Trophoblast cell (in vitro differentiated cells and primary cell): ENCODE results near the gene LDLRAD4.

Source experiments
- DNase-seq, 2 donors: peaks; one replicate each; pipeline ENCODE4 v3.0.0-alpha.2; 2016
- H2AFZ ChIP-seq: 2 replicates; pipeline ENCODE4 v1.6.1; 2013; ENCODE audit warnings: low read length, moderate library complexity, mild to moderate bottlenecking; ENCODE audit not compliant: insufficient read depth, poor library complexity
- H2AK5ac ChIP-seq: 2 replicates; pipeline ENCODE4 v1.6.1; 2013; ENCODE audit warnings: mild to moderate bottlenecking, low read length
- H2BK120ac ChIP-seq: 2 replicates; pipeline ENCODE4 v1.6.1; 2013; ENCODE audit warnings: low read length, mild to moderate bottlenecking, moderate library complexity; ENCODE audit not compliant: insufficient read depth, poor library complexity
- H2BK12ac ChIP-seq: 2 replicates; pipeline ENCODE4 v1.6.1; 2013; ENCODE audit warnings: mild to moderate bottlenecking, low read length, moderate library complexity
- H2BK5ac ChIP-seq: 2 replicates; pipeline ENCODE4 v1.6.1; 2013; ENCODE audit warnings: low read length, low read depth, moderate library complexity, mild to moderate bottlenecking; ENCODE audit not compliant: poor library complexity
- H3K14ac ChIP-seq: 2 replicates; pipeline ENCODE4 v1.6.1; 2013; ENCODE audit warnings: mild to moderate bottlenecking, low read length
- H3K18ac ChIP-seq: 2 replicates; pipeline ENCODE4 v1.6.1; 2013; ENCODE audit warnings: mild to moderate bottlenecking, low read length
- H3K23ac ChIP-seq: 2 replicates; pipeline ENCODE4 v1.6.1; 2013; ENCODE audit warnings: low read length
- H3K27ac ChIP-seq: 2 replicates; pipeline ENCODE4 v1.5.1; 2013; ENCODE audit warnings: low read depth, mild to moderate bottlenecking, inconsistent platforms, low read length, moderate library complexity
- H3K27me3 ChIP-seq: 2 replicates; pipeline ENCODE4 v1.6.1; 2013; ENCODE audit warnings: inconsistent platforms, mild to moderate bottlenecking, low read length, moderate library complexity; ENCODE audit not compliant: insufficient read depth
- H3K36me3 ChIP-seq, 2 experiments: 1 replicate in 1 of 2; 2 replicates in 1 of 2; pipeline ENCODE4 v1.6.1; 2013; ENCODE audit warnings: low read length in 2 of 2, mild to moderate bottlenecking in 2 of 2, moderate library complexity in 1 of 2; ENCODE audit not compliant: insufficient read depth in 2 of 2, control insufficient read depth in 1 of 2
- H3K4ac ChIP-seq: 2 replicates; pipeline ENCODE4 v1.6.1; 2013; ENCODE audit warnings: low read depth, mild to moderate bottlenecking, low read length, moderate library complexity
- H3K4me1 ChIP-seq, 2 experiments: 1 replicate in 1 of 2; 2 replicates in 1 of 2; pipeline ENCODE4 v1.6.1; 2013; ENCODE audit warnings: low read length in 2 of 2, mild to moderate bottlenecking in 2 of 2, moderate library complexity in 1 of 2; ENCODE audit not compliant: insufficient read depth in 2 of 2, control insufficient read depth in 1 of 2
- H3K4me2 ChIP-seq: 2 replicates; pipeline ENCODE4 v1.6.1; 2013; ENCODE audit warnings: inconsistent platforms, mild to moderate bottlenecking, low read length, moderate library complexity
- H3K4me3 ChIP-seq: 2 replicates; pipeline ENCODE4 v1.5.1; 2013; ENCODE audit warnings: mild to moderate bottlenecking, low read depth, low read length, inconsistent platforms
- H3K79me1 ChIP-seq: one replicate; pipeline ENCODE4 v1.6.1; 2013; ENCODE audit warnings: low read length
- H3K79me2 ChIP-seq: 2 replicates; pipeline ENCODE4 v1.6.1; 2013; ENCODE audit warnings: low read length, mild to moderate bottlenecking; ENCODE audit not compliant: control insufficient read depth, insufficient read depth, poor library complexity
- H3K9ac ChIP-seq: 2 replicates; pipeline ENCODE4 v1.6.1; 2013; ENCODE audit warnings: mild to moderate bottlenecking, low read length
- H3K9me3 ChIP-seq: 2 replicates; pipeline ENCODE4 v1.6.1; 2013; ENCODE audit warnings: low read depth, mild to moderate bottlenecking, control low read depth, inconsistent platforms, low read length; ENCODE audit not compliant: insufficient read depth
- H4K12ac ChIP-seq: 2 replicates; pipeline ENCODE4 v1.6.1; 2013; ENCODE audit warnings: low read depth, mild to moderate bottlenecking, low read length, moderate library complexity
- H4K8ac ChIP-seq: 2 replicates; pipeline ENCODE4 v1.6.1; 2013; ENCODE audit warnings: low read depth, mild to moderate bottlenecking, low read length, moderate library complexity
- H4K91ac ChIP-seq: one replicate; pipeline ENCODE4 v1.6.1; 2013; ENCODE audit warnings: low read depth, mild to moderate bottlenecking, low read length, moderate library complexity
- WGBS: extraction: QIAGEN DNeasy Blood & Tissue Kit; methylation state at CpG from one replicate; pipeline ENCODE4 v1.1.7; 2013; ENCODE audit warnings: missing lambda C conversion rate; ENCODE audit not compliant: insufficient read length, insufficient coverage; ENCODE audit errors: extremely low coverage; 5-methylcytosine and 5-hydroxymethylcytosine counted together

Gene LDLRAD4

GRCh38 chr18:13292736-13293135 lies 74.2 kb downstream of the LDLRAD4 start:
- no peaks in the 10 kb centered on the region for H3K79me1 ChIP-seq
- no peak overlapping the region for H4K8ac ChIP-seq
- no peaks in the 10 kb centered on the region for H3K36me3 ChIP-seq
- no peak overlapping the region for H4K12ac ChIP-seq
- no peak overlapping the region for H3K18ac ChIP-seq
- H2BK5ac ChIP-seq: no peak overlapping the region
- H3K79me2 ChIP-seq: no peaks in the 10 kb centered on the region
- DNase-seq: no peak
- no peak overlapping the region for H2BK12ac ChIP-seq
- no peak overlapping the region for H2AK5ac ChIP-seq
- no peak overlapping the region for H3K9ac ChIP-seq
- H3K27me3 ChIP-seq: no peaks in the 10 kb centered on the region
- no peak overlapping the region for H3K4me3 ChIP-seq
- H3K9me3 ChIP-seq: no peaks in the 10 kb centered on the region
- no CpG with 5 or more reads among the region's 12 CpGs for WGBS
- no peak overlapping the region for H3K4me2 ChIP-seq
- no peak overlapping the region for H3K23ac ChIP-seq
- H3K4ac ChIP-seq: no peak overlapping the region
- H3K27ac ChIP-seq: no peak overlapping the region
- H4K91ac ChIP-seq: no peak overlapping the region
- H2BK120ac ChIP-seq: no peak overlapping the region
- H3K14ac ChIP-seq: no peak overlapping the region
- H3K4me1 ChIP-seq: peaks cover 10 to 11% of the 10 kb centered on the region in 2 experiments
- no peak overlapping the region for H2AFZ ChIP-seq

DNA sequence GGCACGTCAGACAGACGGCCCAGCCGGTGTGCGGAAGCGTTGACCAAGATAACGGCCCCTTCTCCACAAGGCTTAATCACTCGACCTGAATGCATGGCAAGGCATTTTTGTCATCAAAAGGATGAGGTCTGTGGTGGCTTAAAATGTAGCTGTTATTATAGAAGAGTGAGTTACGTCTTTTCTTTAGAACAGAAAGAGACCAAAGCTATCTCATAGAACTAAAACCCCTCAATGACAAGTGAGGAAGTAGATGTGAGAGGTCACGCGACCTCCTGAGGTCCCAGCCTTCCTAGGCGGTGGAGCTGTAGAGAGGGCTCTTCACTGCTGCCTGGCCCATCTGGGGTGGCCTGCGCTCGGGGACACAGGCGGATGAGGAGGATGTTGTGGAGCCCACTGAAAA lies 75.7 kb downstream of the LDLRAD4 start:
- Histone ChIP-seq H2BK5ac (no peak overlapping the region), H4K91ac (no peak overlapping the region), H3K36me3 (no peaks in the 10 kb centered on the region), H2BK120ac (no peak overlapping the region), H2BK12ac (no peak overlapping the region), H3K9me3 (no peaks in the 10 kb centered on the region), H3K14ac (no peak overlapping the region), H3K4me1 (peaks cover 10 to 11% of the 10 kb centered on the region in 2 experiments), H3K27me3 (no peaks in the 10 kb centered on the region), H2AK5ac (no peak overlapping the region), H4K8ac (no peak overlapping the region), H3K4ac (no peak overlapping the region), H3K4me3 (no peak overlapping the region), H3K23ac (no peak overlapping the region), H3K27ac (no peak overlapping the region), H3K79me2 (no peaks in the 10 kb centered on the region), H3K9ac (no peak overlapping the region), H3K4me2 (no peak overlapping the region), H3K18ac (no peak overlapping the region), H3K79me1 (no peaks in the 10 kb centered on the region), H4K12ac (no peak overlapping the region), H2AFZ (no peak overlapping the region)
- no peak for DNase-seq
- WGBS: no CpG with 5 or more reads among the region's 14 CpGs

GRCh38 chr18:13295894-13296293 lies 77.3 kb downstream of the LDLRAD4 start:
- H3K27me3 ChIP-seq: no peaks in the 10 kb centered on the region
- H3K79me2 ChIP-seq: no peaks in the 10 kb centered on the region
- no peak overlapping the region for H2BK12ac ChIP-seq
- H3K27ac ChIP-seq: no peak overlapping the region
- no peak overlapping the region for H2AFZ ChIP-seq
- H2BK120ac ChIP-seq: no peak overlapping the region
- H3K4me2 ChIP-seq: no peak overlapping the region
- no peak overlapping the region for H4K8ac ChIP-seq
- no peak overlapping the region for H4K91ac ChIP-seq
- H3K4me3 ChIP-seq: no peak overlapping the region
- no peak overlapping the region for H3K23ac ChIP-seq
- H4K12ac ChIP-seq: no peak overlapping the region
- no peak overlapping the region for H3K4ac ChIP-seq
- no peaks in the 10 kb centered on the region for H3K36me3 ChIP-seq
- H3K18ac ChIP-seq: no peak overlapping the region
- no peaks in the 10 kb centered on the region for H3K9me3 ChIP-seq
- H3K4me1 ChIP-seq: peaks cover 8 to 10% of the 10 kb centered on the region in 2 experiments
- H3K14ac ChIP-seq: no peak overlapping the region
- no peaks in the 10 kb centered on the region for H3K79me1 ChIP-seq
- H2AK5ac ChIP-seq: no peak overlapping the region
- no peak overlapping the region for H3K9ac ChIP-seq
- no CpG with 5 or more reads among the region's 16 CpGs for WGBS
- DNase-seq: no peak
- H2BK5ac ChIP-seq: no peak overlapping the region

DNA sequence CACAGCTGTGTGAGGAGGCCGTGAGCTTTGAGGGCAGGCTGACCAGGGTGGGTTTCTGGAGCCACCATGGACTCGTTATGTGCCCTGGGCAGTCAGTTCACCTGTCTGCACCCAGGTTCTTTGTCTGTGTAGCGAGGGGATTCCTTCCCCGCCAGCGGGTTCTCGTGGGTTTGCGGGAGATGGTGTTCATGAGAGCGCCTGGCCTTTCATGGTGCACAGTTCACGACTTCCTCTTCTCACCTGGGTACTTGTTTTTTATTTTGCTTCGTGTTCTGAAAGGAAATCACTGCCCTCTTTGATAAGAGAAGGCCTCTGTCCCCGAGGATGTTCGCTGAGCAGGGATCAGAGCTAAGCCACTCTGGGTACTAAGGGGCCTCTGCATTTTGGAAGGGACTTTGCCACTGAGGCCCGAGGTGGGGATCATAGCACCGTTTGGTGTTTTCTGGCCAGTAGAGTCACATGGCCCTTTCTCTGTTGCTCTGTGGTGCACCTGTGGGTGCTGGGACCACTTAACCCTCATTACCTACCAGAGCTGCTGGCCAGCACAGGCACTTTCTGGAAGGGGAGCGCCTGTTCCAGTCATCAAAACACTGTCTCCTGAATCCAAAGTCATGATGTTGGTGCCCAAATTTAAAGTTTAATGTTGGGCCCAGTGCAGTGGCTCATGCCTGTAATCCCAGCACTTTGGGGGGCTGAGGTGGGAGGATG lies 78.5 kb downstream of the LDLRAD4 start:
- no peak overlapping the region for H3K18ac ChIP-seq
- no peak overlapping the region for H3K4me3 ChIP-seq
- H2BK12ac ChIP-seq: no peak overlapping the region
- H3K27me3 ChIP-seq: no peaks in the 10 kb centered on the region
- no peak overlapping the region for H3K9ac ChIP-seq
- H3K4ac ChIP-seq: no peak overlapping the region
- no peak overlapping the region for H3K27ac ChIP-seq
- no peak overlapping the region for H3K14ac ChIP-seq
- H3K9me3 ChIP-seq: no peaks in the 10 kb centered on the region
- H2AFZ ChIP-seq: no peak overlapping the region
- H2AK5ac ChIP-seq: no peak overlapping the region
- H2BK5ac ChIP-seq: no peak overlapping the region
- no peak overlapping the region for H2BK120ac ChIP-seq
- no peaks in the 10 kb centered on the region for H3K79me2 ChIP-seq
- H4K12ac ChIP-seq: no peak overlapping the region
- H3K79me1 ChIP-seq: no peaks in the 10 kb centered on the region
- WGBS: no CpG with 5 or more reads among the region's 15 CpGs
- H3K4me2 ChIP-seq: no peak overlapping the region
- no peak overlapping the region for H4K8ac ChIP-seq
- DNase-seq: no peak
- peaks cover 8 to 10% of the 10 kb centered on the region in 2 experiments for H3K4me1 ChIP-seq
- H3K23ac ChIP-seq: no peak overlapping the region
- H3K36me3 ChIP-seq: no peaks in the 10 kb centered on the region
- H4K91ac ChIP-seq: no peak overlapping the region
